SK-N-MC (cell line): ENCODE measurements around the gene RTN4RL1.

Source experiments
- DNase-seq: peaks from one replicate; pipeline ENCODE4 v3.0.0-alpha.2; 2011; ENCODE audit warnings: low read depth, low spot score
- H3K27ac ChIP-seq: fragments of 200-600 bp; sonication (generic); 2 replicates; pipeline ENCODE4 v1.5.1; 2016; ENCODE audit warnings: mixed run types
- H3K36me3 ChIP-seq: fragments of 200-600 bp; sonication (generic); 2 replicates; pipeline ENCODE4 v1.6.1; 2017; ENCODE audit warnings: antibody characterized with exemption, low read length, mixed read lengths; ENCODE audit not compliant: insufficient read depth
- H3K4me3 ChIP-seq: fragments of 200-600 bp; sonication (generic); 2 replicates; pipeline ENCODE4 v1.5.1; 2016
- H3K9ac ChIP-seq: fragments of 200-600 bp; sonication (generic); 2 replicates; pipeline ENCODE4 v1.8.0; 2017; ENCODE audit warnings: mixed run types, mixed read lengths; ENCODE audit not compliant: insufficient read length
- H3K9me3 ChIP-seq: fragments of 200-600 bp; sonication (generic); 2 replicates; pipeline ENCODE4 v1.6.1; 2017; ENCODE audit warnings: low read depth, mild to moderate bottlenecking, antibody characterized with exemption, low read length, moderate library complexity, mixed read lengths
- EZH2 ChIP-seq: fragments of 200-600 bp; sonication (generic); IDR thresholded peaks from one replicate; pipeline ENCODE4 v1.6.1; 2017; ENCODE audit warnings: antibody characterized with exemption
- FOXP2 ChIP-seq: optimal IDR thresholded peaks from 2 replicates; pipeline ENCODE3; 2011; ENCODE audit warnings: mild to moderate bottlenecking, moderate library complexity; ENCODE audit not compliant: insufficient read depth; ENCODE audit errors: extremely low read length, control extremely low read depth
- POLR2AphosphoS5 ChIP-seq: IDR thresholded peaks from 2 replicates; pipeline ENCODE4 v1.6.1; 2012; ENCODE audit warnings: mild to moderate bottlenecking, low read depth, low read length, borderline replicate concordance

Gene RTN4RL1

DNA sequence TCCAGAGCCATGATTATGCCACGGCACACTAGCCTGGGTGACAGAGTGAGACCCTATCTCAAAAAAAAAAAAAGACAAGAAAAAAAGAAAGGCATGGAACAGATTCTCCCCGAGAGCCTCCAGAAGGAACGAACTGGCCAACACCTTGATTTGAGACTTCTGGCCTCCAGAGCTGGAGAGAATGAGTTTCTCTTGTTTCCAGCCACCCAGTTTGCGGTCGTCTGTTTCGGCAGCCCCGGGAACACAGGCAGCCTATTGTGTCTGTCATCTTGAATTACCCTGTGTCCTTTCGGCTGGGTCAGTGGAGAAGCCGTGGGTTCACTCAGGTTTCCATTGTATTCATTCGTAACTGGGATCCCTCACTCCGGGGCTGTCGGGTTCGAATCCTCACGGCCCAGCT is 111.4 kb downstream of the RTN4RL1 start:
- Histone ChIP-seq H3K9me3 (no peaks in the 10 kb centered on the region), H3K36me3 (no peaks in the 10 kb centered on the region), H3K27ac (no peak overlapping the region), H3K9ac (no peak overlapping the region), H3K4me3 (no peak overlapping the region)
- no peak for DNase-seq
- no peak for TF ChIP-seq POLR2AphosphoS5
- no peak for TF ChIP-seq FOXP2
- no peak for TF ChIP-seq EZH2

DNA sequence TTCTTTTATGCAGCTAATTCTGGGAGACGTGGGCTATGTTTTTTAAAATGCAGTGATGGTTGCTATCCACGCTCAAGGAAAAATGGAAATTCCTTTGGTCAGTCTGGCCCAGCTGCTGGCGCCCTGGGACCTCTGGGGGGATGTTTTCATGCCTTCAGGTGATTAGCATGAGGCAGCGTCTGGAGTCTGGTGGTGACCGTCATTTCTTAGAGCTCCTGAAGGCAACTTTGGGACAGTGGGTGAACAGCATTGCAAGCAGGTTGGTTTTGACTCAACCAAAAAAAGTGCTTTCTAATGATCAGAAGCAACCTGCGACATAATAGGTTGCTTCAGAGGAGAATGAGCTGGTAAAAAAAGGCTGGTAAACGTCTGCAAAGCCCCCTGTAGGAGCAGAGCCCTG is 113.0 kb downstream of the RTN4RL1 start:
- Histone ChIP-seq H3K9me3 (no peaks in the 10 kb centered on the region), H3K4me3 (no peak overlapping the region), H3K36me3 (no peaks in the 10 kb centered on the region), H3K27ac (no peak overlapping the region), H3K9ac (no peak overlapping the region)
- no peak for DNase-seq
- TF ChIP-seq EZH2, result no peak
- no peak for TF ChIP-seq FOXP2
- no peak for TF ChIP-seq POLR2AphosphoS5

DNA sequence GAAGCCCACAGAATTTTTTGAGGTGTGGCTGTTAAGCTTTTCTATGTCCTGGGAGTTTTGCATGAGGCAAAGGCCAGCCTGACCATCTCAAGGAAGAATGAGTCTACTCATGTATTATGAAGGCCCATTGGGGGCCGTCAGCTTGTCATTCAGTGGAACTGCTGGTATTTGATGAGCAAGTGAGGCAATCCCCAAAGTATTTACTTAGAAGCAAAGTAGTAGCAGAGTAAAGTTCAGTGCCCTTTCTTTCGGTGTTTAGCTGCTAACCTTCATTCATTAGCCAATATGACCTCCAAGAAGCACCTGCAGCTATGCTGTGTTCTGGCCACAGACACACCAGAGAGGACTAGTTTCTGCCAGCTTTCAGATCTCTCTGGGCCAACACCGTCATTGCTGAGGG is 115.1 kb downstream of the RTN4RL1 start:
- H3K4me3 ChIP-seq, result no peak overlapping the region
- TF ChIP-seq EZH2, result no peak
- TF ChIP-seq POLR2AphosphoS5, result no peak
- TF ChIP-seq FOXP2, result no peak

DNA sequence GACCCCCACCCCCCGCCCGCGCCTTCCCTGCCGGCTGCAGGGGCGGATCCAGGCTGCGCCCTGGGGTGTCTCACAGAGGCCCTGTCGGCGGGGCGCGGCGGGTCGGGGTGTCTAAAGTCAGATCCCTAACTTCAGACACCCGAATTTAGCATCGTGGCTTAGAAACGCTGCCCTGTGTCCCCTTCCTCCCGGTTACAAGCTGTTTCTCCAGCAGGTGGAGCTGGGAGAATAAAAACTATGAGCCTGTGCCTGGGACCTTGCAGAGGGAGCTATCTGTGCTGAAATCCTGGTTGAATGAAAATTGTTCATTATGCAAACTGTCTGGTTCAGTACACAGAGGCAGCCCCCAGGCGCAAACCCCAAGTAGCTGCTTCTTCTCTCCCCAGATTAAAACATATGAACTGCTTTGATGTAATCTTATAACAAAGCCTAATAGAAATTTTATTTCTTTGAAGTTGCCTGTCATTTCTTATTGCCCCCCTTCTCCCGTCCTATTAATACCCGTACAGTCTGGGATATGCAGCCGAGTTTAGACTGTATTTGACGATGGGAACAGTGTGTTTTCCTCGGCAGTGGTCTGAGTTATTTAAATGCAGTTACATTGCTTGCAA is 116.3 kb downstream of the RTN4RL1 start:
- no peak for TF ChIP-seq EZH2
- TF ChIP-seq POLR2AphosphoS5, result no peak
- TF ChIP-seq FOXP2, result no peak
- no peaks in the 10 kb centered on the region for H3K36me3 ChIP-seq
- no peaks in the 10 kb centered on the region for H3K9me3 ChIP-seq
- H3K27ac ChIP-seq, result no peak overlapping the region
- DNase-seq, result peak; percentile 62
- no peak overlapping the region for H3K9ac ChIP-seq
- H3K4me3 ChIP-seq, result peak overlapping the region; percentile 81

More for the DNA sequence above, 115.1 kb downstream of the RTN4RL1 start:
- Histone ChIP-seq H3K36me3 (no peaks in the 10 kb centered on the region), H3K9me3 (no peaks in the 10 kb centered on the region), H3K27ac (no peak overlapping the region), H3K9ac (no peak overlapping the region)
- no peak for DNase-seq

DNA sequence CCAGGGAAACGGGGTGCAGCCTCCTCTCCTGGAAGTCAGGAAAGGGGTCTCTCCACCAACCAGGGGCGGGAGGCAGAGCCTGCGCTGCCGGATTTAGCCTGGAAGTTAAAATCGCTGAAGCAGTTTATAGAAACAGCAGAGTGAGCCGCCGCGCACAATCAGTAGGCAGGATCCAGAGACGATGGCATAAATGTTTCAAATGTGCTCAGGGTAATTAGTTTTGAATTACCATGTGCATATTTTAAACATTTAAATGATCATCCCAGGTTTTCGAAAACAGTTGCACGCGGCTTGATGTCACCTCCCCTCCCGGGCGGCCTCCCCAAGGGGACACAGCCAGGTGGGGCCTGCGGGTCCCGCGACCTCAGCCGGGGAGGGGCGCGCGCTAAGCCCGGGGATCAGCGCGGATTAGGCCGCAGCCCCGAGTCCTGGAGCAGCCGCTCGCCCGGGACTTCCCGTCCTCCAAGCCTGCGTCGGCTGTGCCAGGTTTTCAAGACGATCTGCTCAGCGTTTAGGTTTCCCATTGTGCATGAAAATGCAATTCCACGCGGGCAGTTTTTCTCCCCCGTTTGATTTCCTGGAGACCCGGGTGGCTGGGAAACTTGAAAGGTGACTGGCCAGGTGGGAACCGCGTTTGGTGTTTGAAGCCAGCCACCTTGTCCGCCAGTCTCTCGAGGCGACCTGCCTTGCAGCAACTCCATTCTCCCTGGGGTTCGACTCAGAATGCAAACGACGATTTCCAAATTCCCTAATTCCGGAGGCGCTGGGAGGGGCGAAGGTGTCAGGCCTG is 117.0 kb downstream of the RTN4RL1 start:
- H3K27ac ChIP-seq, result no peak overlapping the region
- H3K9me3 ChIP-seq, result no peaks in the 10 kb centered on the region
- no peak for DNase-seq
- no peaks in the 10 kb centered on the region for H3K36me3 ChIP-seq
- H3K4me3 ChIP-seq, result peak overlapping the region; percentile 81
- no peak for TF ChIP-seq FOXP2
- TF ChIP-seq POLR2AphosphoS5, result no peak
- no peak for TF ChIP-seq EZH2
- peak overlapping the region; percentile 7 for H3K9ac ChIP-seq

DNA sequence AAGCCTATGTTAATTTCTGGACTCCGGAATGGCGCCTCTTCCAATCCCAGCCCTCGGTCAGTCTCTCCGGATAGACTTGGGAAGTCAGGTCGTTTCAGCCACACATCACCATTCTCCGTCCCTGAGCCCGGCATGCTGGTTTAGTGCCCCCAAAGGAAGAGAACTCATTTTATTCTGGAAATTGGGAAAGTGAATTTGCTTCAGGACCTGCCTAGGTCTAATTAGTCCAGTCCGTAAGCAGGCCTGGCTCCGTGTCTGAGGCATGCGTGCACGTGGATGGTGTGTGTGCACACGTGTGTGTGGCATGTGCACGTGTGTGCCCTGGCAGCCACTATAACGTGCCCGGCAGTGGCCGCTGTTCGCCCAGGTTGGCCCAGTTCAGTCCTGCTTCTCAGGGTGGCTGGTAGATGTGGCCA is 117.9 kb downstream of the RTN4RL1 start:
- Histone ChIP-seq H3K9me3 (no peaks in the 10 kb centered on the region), H3K36me3 (no peaks in the 10 kb centered on the region)
- TF ChIP-seq EZH2 (no peak), FOXP2 (no peak), POLR2AphosphoS5 (no peak)

DNA sequence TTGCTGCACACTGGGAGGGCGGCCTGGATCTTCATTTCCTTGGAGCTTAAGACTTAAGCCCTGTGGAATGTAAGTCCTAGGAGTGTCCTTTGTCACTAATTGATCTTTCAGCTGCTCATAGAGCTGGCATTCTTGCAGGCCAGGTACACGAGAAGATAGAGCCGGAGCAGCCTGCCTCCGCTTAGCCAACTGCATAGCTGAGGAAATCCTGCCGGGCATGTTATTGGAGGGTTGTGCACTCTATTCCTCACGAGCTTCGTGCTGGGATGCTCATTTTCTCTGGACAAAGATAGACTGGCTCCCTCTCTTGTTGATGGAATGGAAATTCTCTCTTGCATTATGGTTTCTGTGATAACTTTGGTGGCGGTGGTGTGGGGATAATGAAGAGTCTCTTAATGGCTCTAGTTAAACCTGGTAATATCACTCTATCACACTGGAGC is 118.5 kb downstream of the RTN4RL1 start:
- no peak for DNase-seq
- Histone ChIP-seq H3K27ac (no peak overlapping the region), H3K4me3 (no peak overlapping the region), H3K36me3 (no peaks in the 10 kb centered on the region), H3K9me3 (no peaks in the 10 kb centered on the region), H3K9ac (no peak overlapping the region)
- TF ChIP-seq POLR2AphosphoS5 (no peak), FOXP2 (no peak), EZH2 (no peak)

More for the DNA sequence above, 117.9 kb downstream of the RTN4RL1 start:
- Histone ChIP-seq H3K27ac (no peak overlapping the region), H3K9ac (no peak overlapping the region), H3K4me3 (no peak overlapping the region)
- DNase-seq, result no peak

DNA sequence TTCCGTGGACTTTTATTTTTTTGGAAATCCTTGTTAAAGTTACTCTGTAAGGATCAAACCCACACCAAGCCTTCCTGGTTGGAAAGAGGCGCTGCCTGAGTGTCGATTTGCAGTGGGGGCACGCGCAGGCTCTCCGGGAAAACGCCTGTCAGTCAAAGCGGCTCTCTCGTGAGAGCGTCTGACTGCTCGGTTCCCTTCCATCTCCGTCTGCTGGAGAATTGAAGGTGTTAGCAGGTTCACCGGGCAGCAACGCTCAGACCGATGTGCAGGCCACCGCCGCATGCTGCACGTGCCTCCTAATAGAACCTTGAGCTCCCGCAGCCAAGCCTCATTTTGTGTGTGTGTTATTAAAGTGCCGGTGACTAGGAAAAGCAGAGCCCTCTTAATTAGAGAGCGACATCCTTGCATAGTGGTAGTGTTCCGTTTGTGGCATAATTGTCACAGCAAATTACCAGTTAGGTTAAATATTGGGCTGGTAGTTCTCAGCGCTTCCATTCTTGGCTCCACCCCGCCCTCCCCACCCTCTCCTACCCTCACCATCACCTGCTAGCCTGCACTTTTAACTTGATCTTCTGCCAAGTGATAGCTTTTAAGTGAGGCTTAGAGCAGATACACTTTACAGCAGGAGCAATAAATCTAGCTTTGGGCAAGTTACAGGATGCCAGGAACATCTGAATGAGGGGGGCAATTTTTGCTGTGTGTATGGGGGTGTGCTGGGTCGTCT is 119.8 kb downstream of the RTN4RL1 start:
- Histone ChIP-seq H3K9ac (no peak overlapping the region), H3K9me3 (no peaks in the 10 kb centered on the region), H3K27ac (no peak overlapping the region), H3K36me3 (no peaks in the 10 kb centered on the region), H3K4me3 (no peak overlapping the region)
- no peak for TF ChIP-seq FOXP2
- TF ChIP-seq EZH2, result no peak
- TF ChIP-seq POLR2AphosphoS5, result no peak
- DNase-seq, result no peak
